Measurements from ENCODE around the gene APOBEC3B.
"Not testable (repeated sequence)": the region's sequence is repeated elsewhere in the genome, so short reads cannot be mapped to it uniquely, and the experiment has no call there.

Gene APOBEC3B

GRCh38 chr22:38944653-38945052 lies 37.5 kb upstream of the APOBEC3B start:
- H3K4me3 ChIP-seq (ENCODE audit: low read depth, low read length), result no peak overlapping the region
- no peak for TF ChIP-seq CTCF (IDR thresholded peaks at IDR 0.05; ENCODE audit: insufficient read depth, low read depth, low read length, missing control alignments)
- no peak for DNase-seq (ENCODE audit: low read depth)

- DNase-seq (ENCODE audit: low read depth); H3K4me3 ChIP-seq (ENCODE audit: low read depth, low read length): not testable (repeated sequence)
These were observed 36.3 kb upstream of the APOBEC3B start for GRCh38 chr22:38945706-38946338.

- DNase-seq (ENCODE audit: low read depth), result no peak
- no peak for TF ChIP-seq CTCF (IDR thresholded peaks at IDR 0.05; ENCODE audit: insufficient read depth, low read depth, low read length, missing control alignments)
- no peak overlapping the region for H3K4me3 ChIP-seq (ENCODE audit: low read depth, low read length)
These were observed 35.4 kb upstream of the APOBEC3B start for GRCh38 chr22:38946771-38947170.

- peak; percentile 46 for DNase-seq (ENCODE audit: low read depth)
- no peak for TF ChIP-seq CTCF (IDR thresholded peaks at IDR 0.05; ENCODE audit: insufficient read depth, low read depth, low read length, missing control alignments)
- no peak overlapping the region for H3K4me3 ChIP-seq (ENCODE audit: low read depth, low read length)
These were observed 34.6 kb upstream of the APOBEC3B start for GRCh38 chr22:38947321-38948140.

GRCh38 chr22:38948181-38948940 lies 33.8 kb upstream of the APOBEC3B start:
- TF ChIP-seq CTCF (IDR thresholded peaks at IDR 0.05; ENCODE audit: insufficient read depth, low read depth, low read length, missing control alignments), result no peak
- no peak for DNase-seq (ENCODE audit: low read depth)
- H3K4me3 ChIP-seq (ENCODE audit: low read depth, low read length), result no peak overlapping the region

- H3K4me3 ChIP-seq (ENCODE audit: low read depth, low read length), result no peak overlapping the region
- DNase-seq (ENCODE audit: low read depth), result no peak
- no peak for TF ChIP-seq CTCF (IDR thresholded peaks at IDR 0.05; ENCODE audit: insufficient read depth, low read depth, low read length, missing control alignments)
These were observed 32.2 kb upstream of the APOBEC3B start for GRCh38 chr22:38949889-38950405.

Measured in GM12865 (cell line).